SU-DHL-6 (cell line): ENCODE measurements around the gene MRC1.

Experiments used
- H2AFZ ChIP-seq: fragments of 200-600 bp; sonication (generic); 2 replicates; pipeline ENCODE4 v1.6.1; 2014; ENCODE audit warnings: low read depth, mild to moderate bottlenecking, moderate library complexity, mixed read lengths, antibody characterized with exemption, low read length; ENCODE audit not compliant: severe bottlenecking
- H3F3A ChIP-seq: fragments of 200-600 bp; shearing (Covaris generic); 2 replicates; pipeline ENCODE4 v1.6.0; 2016; ENCODE audit warnings: antibody characterized with exemption, mild to moderate bottlenecking; ENCODE audit not compliant: insufficient read depth
- H3K27ac ChIP-seq: fragments of 200-600 bp; sonication (generic); 2 replicates; pipeline ENCODE4 v1.5.1; 2016; ENCODE audit warnings: low read depth, mild to moderate bottlenecking, low read length, moderate library complexity, mixed read lengths
- H3K27me3 ChIP-seq: fragments of 200-600 bp; sonication (generic), shearing (Covaris generic); 2 replicates; pipeline ENCODE4 v1.6.0; 2014; ENCODE audit warnings: mild to moderate bottlenecking, low read length
- H3K36me3 ChIP-seq: fragments of 200-600 bp; sonication (generic); 2 replicates; pipeline ENCODE4 v1.6.1; 2014; ENCODE audit warnings: mild to moderate bottlenecking, low read length, mixed read lengths
- H3K4me2 ChIP-seq: fragments of 300-600, 200-600 bp; shearing (Covaris generic), sonication (generic); 2 replicates; pipeline ENCODE4 v1.6.0; 2014; ENCODE audit warnings: low read length, low read depth, mild to moderate bottlenecking; ENCODE audit not compliant: poor library complexity, severe bottlenecking
- H3K4me3 ChIP-seq: fragments of 200-600 bp; sonication (generic); 2 replicates; pipeline ENCODE4 v1.5.1; 2014; ENCODE audit warnings: antibody characterized with exemption, low read length, mild to moderate bottlenecking, mixed read lengths; ENCODE audit not compliant: insufficient read depth, poor library complexity, severe bottlenecking
- H3K79me2 ChIP-seq: fragments of 200-600 bp; sonication (generic); 2 replicates; pipeline ENCODE4 v1.6.1; 2014; ENCODE audit warnings: mild to moderate bottlenecking, low read length, moderate library complexity; ENCODE audit not compliant: insufficient read depth
- H3K9ac ChIP-seq: fragments of 200-600 bp; sonication (generic); 2 replicates; pipeline ENCODE4 v1.7.0; 2014; ENCODE audit warnings: mild to moderate bottlenecking, low read length
- H3K9me2 ChIP-seq: fragments of 200-600 bp; sonication (generic); replicated peaks from 2 replicates; pipeline ENCODE4 v1.6.1; 2014; ENCODE audit warnings: low read length; ENCODE audit not compliant: insufficient read depth
- H3K9me3 ChIP-seq: fragments of 200-600 bp; sonication (generic); 2 replicates; pipeline ENCODE4 v1.6.1; 2014; ENCODE audit warnings: low read length, mixed read lengths; ENCODE audit not compliant: insufficient read depth
- H4K20me1 ChIP-seq: fragments of 200-600 bp; sonication (generic); 2 replicates; pipeline ENCODE4 v1.6.1; 2014; ENCODE audit warnings: low read depth, mild to moderate bottlenecking, antibody characterized with exemption, low read length, moderate library complexity, mixed read lengths
- EZH2phosphoT487 ChIP-seq: fragments of 200-600 bp; sonication (generic), shearing (Covaris generic); conservative IDR thresholded peaks from 2 replicates; pipeline ENCODE4 v1.6.1; 2018; ENCODE audit warnings: mild to moderate bottlenecking, antibody characterized with exemption, low read length, moderate library complexity, mixed read lengths
- TF ChIP-seq, protein P1 (sequence below): fragments of 200-600 bp; sonication (generic); IDR thresholded peaks from one replicate; pipeline ENCODE4 v1.5.1; 2017; ENCODE audit warnings: antibody characterized with exemption, mild to moderate bottlenecking, low read length, moderate library complexity; ENCODE audit not compliant: insufficient read depth, poor library complexity, severe bottlenecking

Gene MRC1

DNA sequence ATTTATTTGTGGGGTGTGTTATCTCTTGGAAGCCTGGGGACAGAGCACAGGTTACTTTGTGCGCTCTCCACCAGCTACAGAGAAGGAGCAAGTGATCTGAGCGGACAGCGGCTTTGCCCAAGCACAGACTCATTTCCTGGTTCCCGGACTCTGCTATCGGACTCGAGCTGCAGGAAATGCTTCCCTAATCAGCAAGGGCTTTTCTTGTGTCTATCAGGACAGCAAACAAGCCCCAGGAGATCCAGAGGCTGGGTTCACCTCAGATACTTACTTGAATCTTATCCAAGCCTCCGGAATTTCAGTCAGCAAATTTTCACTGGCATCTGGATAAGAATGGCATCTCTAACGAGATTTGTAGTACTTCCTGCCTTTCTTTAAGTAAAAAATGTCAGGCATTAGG lies 27.8 kb downstream of the MRC1 start:
- no peaks in the 10 kb centered on the region for H3K79me2 ChIP-seq
- TF ChIP-seq, protein P1, sequence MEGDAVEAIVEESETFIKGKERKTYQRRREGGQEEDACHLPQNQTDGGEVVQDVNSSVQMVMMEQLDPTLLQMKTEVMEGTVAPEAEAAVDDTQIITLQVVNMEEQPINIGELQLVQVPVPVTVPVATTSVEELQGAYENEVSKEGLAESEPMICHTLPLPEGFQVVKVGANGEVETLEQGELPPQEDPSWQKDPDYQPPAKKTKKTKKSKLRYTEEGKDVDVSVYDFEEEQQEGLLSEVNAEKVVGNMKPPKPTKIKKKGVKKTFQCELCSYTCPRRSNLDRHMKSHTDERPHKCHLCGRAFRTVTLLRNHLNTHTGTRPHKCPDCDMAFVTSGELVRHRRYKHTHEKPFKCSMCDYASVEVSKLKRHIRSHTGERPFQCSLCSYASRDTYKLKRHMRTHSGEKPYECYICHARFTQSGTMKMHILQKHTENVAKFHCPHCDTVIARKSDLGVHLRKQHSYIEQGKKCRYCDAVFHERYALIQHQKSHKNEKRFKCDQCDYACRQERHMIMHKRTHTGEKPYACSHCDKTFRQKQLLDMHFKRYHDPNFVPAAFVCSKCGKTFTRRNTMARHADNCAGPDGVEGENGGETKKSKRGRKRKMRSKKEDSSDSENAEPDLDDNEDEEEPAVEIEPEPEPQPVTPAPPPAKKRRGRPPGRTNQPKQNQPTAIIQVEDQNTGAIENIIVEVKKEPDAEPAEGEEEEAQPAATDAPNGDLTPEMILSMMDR: no peak
- TF ChIP-seq EZH2phosphoT487: no peak
- no peaks in the 10 kb centered on the region for H3K36me3 ChIP-seq
- no peak overlapping the region for H3K9ac ChIP-seq
- H4K20me1 ChIP-seq: no peaks in the 10 kb centered on the region
- H3K9me3 ChIP-seq: no peaks in the 10 kb centered on the region
- no peaks in the 10 kb centered on the region for H3K27me3 ChIP-seq
- H2AFZ ChIP-seq: no peak overlapping the region
- no peak overlapping the region for H3K4me2 ChIP-seq
- no peak overlapping the region for H3K27ac ChIP-seq
- no peaks in the 10 kb centered on the region for H3K9me2 ChIP-seq
- no peaks in the 10 kb centered on the region for H3F3A ChIP-seq
- H3K4me3 ChIP-seq: no peak overlapping the region

DNA sequence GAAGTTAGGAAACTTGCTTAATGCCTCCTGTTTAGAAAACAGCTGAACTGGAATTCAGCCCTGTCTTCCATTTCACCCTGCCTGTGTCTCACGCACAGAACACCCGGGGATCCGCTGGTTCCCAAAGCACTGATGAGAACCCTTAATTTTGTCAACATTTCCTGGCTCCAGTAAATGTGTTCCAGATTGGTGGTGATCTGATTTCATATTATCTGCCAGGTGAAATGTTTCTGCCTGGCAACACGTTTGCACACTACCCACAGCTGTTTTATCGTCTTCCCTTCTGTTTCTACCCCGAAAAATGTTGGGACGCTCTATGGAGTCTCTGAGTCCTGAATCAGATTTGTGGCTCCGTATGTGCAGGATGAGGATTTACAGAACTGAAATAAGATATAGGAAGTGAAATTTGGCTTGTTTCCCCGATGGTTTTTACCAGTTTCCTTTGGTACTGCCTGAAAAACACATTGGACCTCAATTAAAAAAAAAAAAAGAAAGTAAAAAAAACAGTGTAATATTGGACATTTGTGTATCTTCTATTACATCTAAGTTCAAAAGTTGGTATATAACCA lies 29.0 kb downstream of the MRC1 start:
- Histone ChIP-seq H3K4me3 (no peak overlapping the region), H3K79me2 (no peaks in the 10 kb centered on the region), H3K36me3 (no peaks in the 10 kb centered on the region), H3K9me2 (no peaks in the 10 kb centered on the region), H3K4me2 (no peak overlapping the region), H4K20me1 (no peaks in the 10 kb centered on the region), H3K27me3 (no peaks in the 10 kb centered on the region), H3K27ac (no peak overlapping the region), H3K9ac (no peak overlapping the region), H3F3A (no peaks in the 10 kb centered on the region), H3K9me3 (no peaks in the 10 kb centered on the region), H2AFZ (no peak overlapping the region)
- TF ChIP-seq EZH2phosphoT487: no peak
- TF ChIP-seq, protein P1: no peak

DNA sequence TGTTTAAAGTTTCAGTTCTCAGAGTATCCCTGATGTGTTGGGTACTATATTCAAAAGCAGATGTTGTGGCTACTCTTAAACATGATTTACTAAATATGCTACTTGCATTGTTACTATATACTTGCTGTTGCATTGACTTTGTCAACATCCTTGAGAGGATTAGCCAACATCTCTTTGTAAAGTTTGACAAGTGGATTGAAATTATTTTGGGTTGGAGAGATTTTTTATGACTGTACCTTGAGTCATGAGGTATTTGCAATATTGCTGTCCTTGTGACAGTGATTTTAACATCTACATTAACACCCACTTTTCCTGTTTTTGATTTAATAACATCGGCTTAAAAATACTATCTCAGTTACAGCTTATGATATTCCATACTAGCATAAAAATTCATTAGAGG lies 31.9 kb downstream of the MRC1 start:
- no peak for TF ChIP-seq EZH2phosphoT487
- TF ChIP-seq, protein P1: no peak
- H3K27me3 ChIP-seq: no peaks in the 10 kb centered on the region
- H3K4me3 ChIP-seq: no peak overlapping the region
- H3K9me3 ChIP-seq: no peaks in the 10 kb centered on the region
- no peak overlapping the region for H3K27ac ChIP-seq
- H3K9me2 ChIP-seq: no peaks in the 10 kb centered on the region
- no peak overlapping the region for H3K4me2 ChIP-seq
- H3K9ac ChIP-seq: no peak overlapping the region
- H3K79me2 ChIP-seq: no peaks in the 10 kb centered on the region
- H4K20me1 ChIP-seq: no peaks in the 10 kb centered on the region
- H3F3A ChIP-seq: no peaks in the 10 kb centered on the region
- H2AFZ ChIP-seq: no peak overlapping the region
- H3K36me3 ChIP-seq: no peaks in the 10 kb centered on the region
